SJCRH30 (cell line): ENCODE data around the gene KERA. TPM values are rescaled to one million over a fixed set of nuclear protein-coding genes. Genes with fewer than 3 reads are reported as not detected.

ENCODE experiments used
- DNase-seq, 2 experiments: peaks; one replicate each; pipeline ENCODE4 v3.0.0-alpha.2; 2015 to 2020
- H3K27ac ChIP-seq: fragments of 250-450 bp; sonication (Bioruptor Pico); 2 replicates; pipeline ENCODE4 v1.5.1; 2020; ENCODE audit warnings: mild to moderate bottlenecking, moderate library complexity
- H3K27me3 ChIP-seq: fragments of 250-450 bp; sonication (Bioruptor Pico); 2 replicates; pipeline ENCODE4 v1.5.1; 2020; ENCODE audit warnings: mild to moderate bottlenecking, moderate library complexity
- H3K36me3 ChIP-seq: fragments of 250-450 bp; sonication (Bioruptor Pico); 2 replicates; pipeline ENCODE4 v1.5.1; 2020; ENCODE audit warnings: mild to moderate bottlenecking, moderate library complexity
- H3K4me1 ChIP-seq: fragments of 250-450 bp; sonication (Bioruptor Pico); 2 replicates; pipeline ENCODE4 v1.5.1; 2020; ENCODE audit warnings: mild to moderate bottlenecking, moderate library complexity
- H3K4me3 ChIP-seq: fragments of 250-450 bp; sonication (Bioruptor Pico); 2 replicates; pipeline ENCODE4 v1.5.1; 2020; ENCODE audit warnings: mild to moderate bottlenecking, moderate library complexity
- H3K9me3 ChIP-seq: fragments of 250-450 bp; sonication (Bioruptor Pico); replicated peaks from 2 replicates; pipeline ENCODE4 v1.5.1; 2020; ENCODE audit warnings: mild to moderate bottlenecking, moderate library complexity
- total RNA-seq: library from RNA; depleted of rRNA; stranded (reverse); fragments of >200 nt; shearing (Covaris generic); gene quantifications from 2 replicates; pipeline ENCODE4 v1.2.3, GENCODE V29; 2014

Gene KERA
- total RNA-seq, 1 experiment from 2014 or later = not detected

DNA sequence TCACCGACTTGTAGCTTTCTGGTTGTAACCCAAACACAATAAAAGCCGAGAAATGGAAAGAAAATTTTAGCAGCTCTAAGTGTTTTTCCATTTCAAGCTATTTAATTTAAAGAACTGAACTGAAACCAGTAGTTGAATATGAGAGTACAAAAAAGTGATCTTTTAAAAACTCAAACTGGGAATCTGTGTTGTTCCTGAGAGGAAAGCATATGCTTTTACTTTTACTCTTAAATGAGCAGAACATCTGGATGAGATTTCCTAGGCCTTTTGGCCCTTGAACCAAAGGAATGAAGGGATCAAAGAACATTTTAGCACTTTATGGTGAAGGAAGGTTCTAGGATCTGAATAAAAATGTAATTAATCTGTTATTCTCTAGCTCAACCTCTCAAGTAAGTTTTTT lies 1.3 kb downstream of the KERA start:
- Histone ChIP-seq H3K27me3 (no peaks in the 10 kb centered on the region), H3K27ac (no peak overlapping the region), H3K4me1 (no peaks in the 10 kb centered on the region), H3K9me3 (no peaks in the 10 kb centered on the region), H3K36me3 (no peaks in the 10 kb centered on the region), H3K4me3 (no peak overlapping the region)
- no peak for DNase-seq

DNA sequence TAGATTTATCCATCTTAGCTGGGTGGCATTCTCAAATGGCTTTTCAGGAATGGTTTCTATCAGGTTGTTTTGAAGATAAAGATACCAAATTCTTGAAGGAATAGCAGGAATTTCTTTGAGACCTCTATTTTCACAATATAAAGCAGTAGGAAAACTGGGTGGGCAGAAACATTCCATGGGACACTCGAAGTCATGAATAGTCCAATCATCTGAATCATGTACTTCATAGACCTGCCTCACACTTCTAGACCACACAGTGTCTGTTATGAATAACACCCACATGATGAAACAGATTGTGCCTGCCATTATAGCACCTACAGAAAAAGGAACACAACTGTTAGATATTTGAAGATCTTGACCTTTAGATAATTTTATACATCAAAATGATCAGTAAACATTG lies 1.8 kb downstream of the KERA start:
- no peaks in the 10 kb centered on the region for H3K4me1 ChIP-seq
- no peak overlapping the region for H3K27ac ChIP-seq
- no peaks in the 10 kb centered on the region for H3K9me3 ChIP-seq
- H3K36me3 ChIP-seq = no peaks in the 10 kb centered on the region
- no peaks in the 10 kb centered on the region for H3K27me3 ChIP-seq
- DNase-seq = no peak
- H3K4me3 ChIP-seq = no peak overlapping the region

DNA sequence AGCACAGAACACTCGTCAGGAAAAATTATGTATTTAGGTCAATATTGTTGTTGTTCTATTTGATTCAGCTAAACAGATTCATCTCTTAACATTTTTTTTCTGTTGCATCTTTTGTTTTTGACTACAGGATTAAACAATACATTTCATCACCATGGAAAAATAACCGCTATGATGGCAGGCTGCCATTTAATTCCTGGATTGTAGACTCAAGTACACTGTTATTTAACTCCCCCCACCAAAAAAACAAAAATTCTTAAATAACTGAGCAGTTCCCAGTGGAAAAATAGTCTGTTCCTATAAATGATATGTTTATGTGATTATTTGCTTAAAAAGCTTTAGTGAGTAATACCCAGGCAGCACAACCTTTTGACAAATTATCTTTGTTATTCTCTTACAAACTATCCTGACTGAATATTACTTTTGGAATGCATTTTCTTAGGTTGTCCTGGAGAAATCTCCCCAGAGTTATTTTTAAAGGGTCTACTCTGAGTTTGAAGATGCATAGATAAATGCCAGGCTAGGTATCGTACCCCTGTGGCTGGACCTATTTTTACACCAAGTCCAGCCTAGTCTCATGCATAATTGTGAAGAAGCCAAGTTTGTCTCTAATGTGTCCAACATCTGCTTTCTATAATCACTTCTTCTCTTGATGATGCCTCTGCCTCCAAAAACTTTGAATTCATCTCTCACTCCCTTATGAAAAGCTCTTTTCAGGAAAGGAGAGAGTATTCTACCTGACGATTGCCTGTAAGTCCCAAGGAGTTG lies 3.7 kb downstream of the KERA start:
- Histone ChIP-seq H3K9me3 (no peaks in the 10 kb centered on the region), H3K4me3 (no peak overlapping the region), H3K36me3 (no peaks in the 10 kb centered on the region), H3K27ac (no peak overlapping the region), H3K4me1 (no peaks in the 10 kb centered on the region), H3K27me3 (no peaks in the 10 kb centered on the region)
- peak in 1 of 2 experiments; percentile 3 for DNase-seq

DNA sequence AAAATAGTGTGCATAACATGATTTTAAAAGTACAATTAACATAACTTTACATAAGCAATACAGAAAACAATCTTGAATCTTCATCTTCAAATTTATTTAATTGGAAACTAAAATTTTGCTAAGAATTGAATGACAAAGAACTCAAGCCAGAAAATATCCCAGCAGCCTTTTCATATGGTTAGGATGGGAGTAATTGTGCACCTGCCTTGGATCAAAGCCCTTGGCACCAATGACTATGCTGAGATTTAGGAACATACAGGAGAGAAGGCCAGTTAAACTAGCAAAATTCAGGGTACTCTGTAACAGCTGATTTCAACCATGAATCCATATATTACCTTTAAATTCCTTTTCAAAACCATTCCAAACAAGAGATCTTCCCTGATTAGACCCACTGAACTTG lies 5.8 kb downstream of the KERA start:
- Histone ChIP-seq H3K9me3 (no peaks in the 10 kb centered on the region), H3K27ac (no peak overlapping the region), H3K27me3 (no peaks in the 10 kb centered on the region), H3K36me3 (no peaks in the 10 kb centered on the region), H3K4me3 (no peak overlapping the region), H3K4me1 (no peaks in the 10 kb centered on the region)
- no peak for DNase-seq

DNA sequence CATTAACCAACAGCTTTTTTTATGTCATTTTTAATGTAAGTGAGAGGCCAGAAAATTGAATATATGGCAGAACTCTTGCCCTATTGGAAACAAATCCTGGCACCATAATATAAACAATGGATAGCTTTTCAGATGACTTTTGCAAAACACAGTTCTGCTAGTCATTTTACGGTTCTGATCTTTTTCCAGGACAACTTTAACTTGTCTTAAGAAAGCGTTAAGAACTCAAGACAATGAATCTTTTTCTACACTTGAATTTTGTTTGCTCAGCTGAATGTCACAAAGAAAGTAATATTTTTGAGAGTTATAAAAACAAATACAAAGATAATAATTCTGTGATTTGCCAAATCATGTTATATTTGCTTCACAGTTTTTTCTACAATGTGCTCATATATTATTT lies 13.2 kb downstream of the KERA start:
- no peaks in the 10 kb centered on the region for H3K27me3 ChIP-seq
- H3K4me1 ChIP-seq = peaks cover 13% of the 10 kb centered on the region
- no peaks in the 10 kb centered on the region for H3K36me3 ChIP-seq
- no peaks in the 10 kb centered on the region; the same call in 1 of the 2 replicates for H3K9me3 ChIP-seq
- no peak for DNase-seq
- no peak overlapping the region for H3K4me3 ChIP-seq
- H3K27ac ChIP-seq = no peak overlapping the region

DNA sequence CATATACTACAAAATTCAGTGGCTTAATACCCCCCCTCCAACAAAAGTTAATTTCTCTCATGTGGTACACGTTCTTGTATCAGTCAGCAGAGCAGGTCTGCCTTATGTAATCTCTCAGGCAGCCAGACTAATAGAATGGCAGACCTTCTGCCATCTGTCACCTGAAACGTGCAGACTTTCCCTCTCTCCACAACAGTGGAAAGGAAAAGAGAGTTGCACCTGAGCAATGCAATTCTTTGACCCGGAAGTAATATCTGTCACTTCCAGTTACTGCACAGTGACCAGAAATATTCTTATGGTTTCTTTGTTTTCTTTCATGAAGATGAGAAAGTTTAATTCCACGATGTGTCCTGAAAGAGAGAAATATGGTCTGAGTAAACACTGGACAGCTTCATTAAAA lies 14.4 kb downstream of the KERA start:
- DNase-seq = no peak
- Histone ChIP-seq H3K36me3 (no peaks in the 10 kb centered on the region), H3K27me3 (no peaks in the 10 kb centered on the region), H3K27ac (no peak overlapping the region), H3K4me3 (no peak overlapping the region), H3K4me1 (peaks cover 13% of the 10 kb centered on the region), H3K9me3 (no peaks in the 10 kb centered on the region; the same call in 1 of the 2 replicates)

DNA sequence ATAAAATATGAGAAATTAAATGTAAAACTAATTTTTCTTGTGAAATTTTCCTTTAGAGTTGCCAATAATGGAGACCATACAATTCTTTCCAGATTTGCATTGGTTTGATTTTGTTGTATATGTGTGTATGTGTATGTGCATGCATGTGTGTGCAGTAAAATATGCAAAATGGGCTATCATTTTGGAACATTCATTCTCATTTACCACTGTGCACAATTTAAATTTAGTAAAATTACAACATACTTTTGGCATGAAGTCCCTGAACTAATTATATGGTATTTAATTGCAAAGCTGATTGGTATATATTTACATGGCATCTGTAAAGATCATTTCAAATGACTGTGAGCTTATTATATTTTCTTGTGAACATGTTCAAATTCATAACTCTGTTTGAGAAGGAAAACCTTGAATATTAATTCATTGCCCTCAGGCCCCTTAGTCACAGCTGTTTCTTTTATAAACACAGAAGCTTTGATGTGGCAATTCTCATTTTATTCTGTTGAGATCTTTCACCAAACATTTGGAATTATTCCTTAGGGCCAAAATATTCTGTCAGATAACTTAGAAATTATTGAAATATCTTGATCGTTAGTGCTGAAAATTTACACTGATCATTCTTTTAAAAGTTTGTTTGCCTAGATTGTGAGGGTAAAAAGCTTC lies 17.6 kb downstream of the KERA start:
- DNase-seq = peak; percentile 16 to 61
- H3K27ac ChIP-seq = peak overlapping the region; percentile 35
- no peaks in the 10 kb centered on the region for H3K36me3 ChIP-seq
- no peaks in the 10 kb centered on the region; the same call in 1 of the 2 replicates for H3K9me3 ChIP-seq
- no peaks in the 10 kb centered on the region for H3K27me3 ChIP-seq
- no peak overlapping the region for H3K4me3 ChIP-seq
- H3K4me1 ChIP-seq = peaks cover 13% of the 10 kb centered on the region

DNA sequence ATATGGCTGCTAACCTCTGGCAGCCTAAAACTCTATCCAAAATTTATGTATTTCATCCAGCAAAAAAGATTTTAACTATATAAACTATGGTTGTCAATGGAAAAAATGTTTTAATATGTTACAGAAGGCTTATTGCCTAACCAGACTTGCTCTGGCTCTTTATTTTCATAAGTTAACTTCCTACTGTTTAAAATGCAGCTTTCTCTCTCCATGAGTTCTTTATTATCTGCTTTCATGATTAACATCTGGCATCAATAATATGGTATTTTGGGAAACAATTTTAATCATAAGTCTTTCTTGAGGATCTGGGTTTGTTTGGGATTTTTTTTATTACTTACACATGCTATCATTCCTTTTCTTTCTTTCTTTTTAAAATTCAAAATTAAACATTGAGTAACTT lies 20.5 kb downstream of the KERA start:
- H3K36me3 ChIP-seq = no peaks in the 10 kb centered on the region
- no peak overlapping the region for H3K27ac ChIP-seq
- H3K4me3 ChIP-seq = no peak overlapping the region
- H3K4me1 ChIP-seq = peaks cover 13% of the 10 kb centered on the region
- no peak for DNase-seq
- H3K9me3 ChIP-seq = no peaks in the 10 kb centered on the region
- no peaks in the 10 kb centered on the region for H3K27me3 ChIP-seq

DNA sequence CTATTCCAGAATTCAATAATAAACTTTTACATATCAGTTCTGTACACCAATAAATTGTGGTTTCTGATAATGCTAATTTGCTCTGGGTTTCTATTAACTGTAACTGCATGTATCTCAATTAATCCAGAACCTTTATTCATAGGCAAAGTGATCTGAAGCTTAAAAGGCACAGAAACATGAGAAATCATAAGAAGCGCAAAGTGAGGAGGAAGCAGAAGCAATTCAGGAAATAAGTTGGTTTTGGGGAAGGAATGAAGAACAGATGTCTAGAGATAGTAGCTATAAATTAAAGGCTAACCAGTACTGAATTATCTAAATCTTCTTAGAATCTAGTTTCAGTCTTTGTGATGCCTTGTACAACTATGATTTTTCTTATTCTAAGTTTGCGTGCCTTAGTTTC lies 24.6 kb downstream of the KERA start:
- DNase-seq = no peak
- H3K36me3 ChIP-seq = no peaks in the 10 kb centered on the region
- H3K9me3 ChIP-seq = no peaks in the 10 kb centered on the region
- H3K4me1 ChIP-seq = no peaks in the 10 kb centered on the region
- no peak overlapping the region for H3K27ac ChIP-seq
- no peak overlapping the region for H3K4me3 ChIP-seq
- H3K27me3 ChIP-seq = no peaks in the 10 kb centered on the region

DNA sequence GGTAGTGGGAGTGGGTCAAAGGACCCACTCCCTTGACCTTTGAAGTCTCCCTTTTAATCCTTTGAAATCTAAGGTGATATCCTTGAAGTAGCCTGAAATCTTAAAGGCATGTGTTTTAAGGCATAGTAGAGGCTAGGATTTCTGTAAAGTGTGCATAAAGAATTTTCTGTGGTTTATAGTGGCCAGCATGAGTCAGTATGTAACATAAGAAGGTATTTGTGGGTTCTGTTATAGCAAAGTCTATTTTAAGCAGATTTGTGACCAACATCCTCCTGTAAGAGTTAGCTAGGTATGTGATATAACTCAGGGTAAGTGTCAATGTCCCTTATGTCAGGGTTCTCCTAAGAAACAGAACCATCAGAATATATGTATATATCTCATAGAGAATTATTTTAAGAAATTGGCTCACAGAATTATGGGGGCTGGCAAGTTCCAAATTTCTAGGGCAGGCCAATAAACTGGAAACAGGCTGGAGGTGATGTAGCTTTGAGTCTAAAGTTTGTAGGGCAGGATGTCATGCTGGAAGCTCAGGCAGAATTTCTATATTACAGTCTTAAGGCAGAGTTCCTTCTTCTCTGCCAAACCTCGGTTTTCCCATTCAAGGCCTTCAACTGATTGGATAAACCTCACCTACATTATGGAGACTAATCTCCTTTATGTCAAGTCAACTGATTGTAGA lies 34.4 kb downstream of the KERA start:
- peak; percentile 5 to 63 for DNase-seq
- Histone ChIP-seq H3K4me3 (no peak overlapping the region), H3K27me3 (no peaks in the 10 kb centered on the region), H3K36me3 (no peaks in the 10 kb centered on the region), H3K4me1 (peaks cover 15% of the 10 kb centered on the region), H3K27ac (0 out of 2 replicates have a peak overlapping the region, but pooled peaks have one; percentile 13), H3K9me3 (0 out of 2 replicates have a peak, but pooled peaks cover 6% of the 10 kb centered on the region)

DNA sequence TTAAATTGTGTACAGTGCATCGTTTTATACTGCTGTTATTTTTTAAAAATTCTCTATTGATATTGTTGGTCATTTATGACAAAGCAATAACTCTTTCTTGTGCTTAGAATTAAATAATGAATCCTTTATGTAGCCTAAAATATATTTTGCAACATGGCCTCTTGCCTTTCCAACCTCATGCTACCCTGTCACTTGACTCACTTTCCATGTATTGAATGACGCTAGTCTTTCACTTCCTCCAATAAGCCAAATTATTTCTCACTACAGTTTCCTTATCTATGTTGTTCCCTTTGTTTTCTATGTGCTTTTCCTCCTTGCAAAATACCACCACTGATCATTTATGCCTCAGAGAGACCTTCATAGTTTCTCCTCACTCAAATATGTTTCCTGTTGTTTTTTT lies 36.7 kb downstream of the KERA start:
- Histone ChIP-seq H3K4me3 (no peak overlapping the region), H3K27ac (no peak overlapping the region), H3K9me3 (0 out of 2 replicates have a peak, but pooled peaks cover 6% of the 10 kb centered on the region), H3K4me1 (peaks cover 15% of the 10 kb centered on the region), H3K36me3 (no peaks in the 10 kb centered on the region), H3K27me3 (no peaks in the 10 kb centered on the region)
- DNase-seq = no peak

DNA sequence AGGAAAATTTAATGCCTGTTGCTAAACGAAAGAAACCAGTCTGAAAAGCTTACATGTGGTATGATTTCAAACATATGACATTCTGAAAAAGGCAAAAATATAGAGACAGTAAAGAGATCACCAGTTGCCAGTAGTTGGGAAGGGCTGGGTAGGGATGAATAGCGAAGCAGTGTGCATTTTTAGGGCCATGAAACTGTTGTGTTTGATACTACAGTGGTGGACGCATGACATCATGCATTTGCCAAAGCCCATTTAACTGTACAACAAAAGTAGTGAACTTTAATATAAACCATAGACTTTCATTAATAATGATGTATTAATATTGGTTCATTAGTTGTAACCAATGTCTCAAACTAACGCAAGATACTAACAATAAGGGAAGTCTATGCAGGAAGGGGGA lies 38.4 kb downstream of the KERA start:
- Histone ChIP-seq H3K27ac (no peak overlapping the region), H3K36me3 (no peaks in the 10 kb centered on the region), H3K4me1 (peaks cover 15% of the 10 kb centered on the region), H3K9me3 (0 out of 2 replicates have a peak, but pooled peaks cover 9% of the 10 kb centered on the region), H3K4me3 (no peak overlapping the region), H3K27me3 (no peaks in the 10 kb centered on the region)
- no peak for DNase-seq

DNA sequence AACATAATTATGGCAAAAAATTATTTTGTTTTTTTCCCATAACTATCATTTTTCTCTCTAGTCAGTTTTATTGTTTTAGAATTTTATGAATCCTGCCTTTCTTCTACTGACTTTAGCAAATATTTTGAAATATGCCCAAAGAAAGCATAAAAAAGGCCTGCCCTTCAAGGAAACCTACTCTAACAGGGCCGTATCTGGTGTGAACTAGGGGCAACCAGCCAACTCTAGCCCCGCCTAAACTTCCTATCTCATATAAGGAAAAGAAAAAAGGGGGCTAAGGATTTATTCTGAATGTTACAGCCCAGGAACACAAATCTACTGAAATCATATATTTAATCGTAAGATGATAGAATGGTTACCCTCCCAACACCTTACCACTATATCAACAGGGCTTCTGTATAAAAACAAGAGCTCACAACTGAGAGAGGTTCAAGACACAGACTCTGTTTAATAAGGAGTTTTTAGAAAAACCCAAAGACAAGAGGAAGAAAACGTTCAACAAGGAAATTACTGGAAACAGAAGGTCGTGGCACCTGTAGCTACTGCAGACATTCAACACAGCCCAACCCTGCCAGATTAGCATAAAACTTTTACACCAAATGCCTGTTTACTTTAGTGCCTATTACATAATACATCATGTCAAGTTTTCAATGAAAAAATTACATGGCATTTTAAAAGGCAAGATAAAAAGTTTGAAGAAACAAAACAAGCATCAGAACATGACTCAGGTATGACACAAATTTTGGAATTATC lies 40.1 kb downstream of the KERA start:
- Histone ChIP-seq H3K27ac (no peak overlapping the region), H3K27me3 (no peaks in the 10 kb centered on the region), H3K36me3 (no peaks in the 10 kb centered on the region), H3K4me3 (no peak overlapping the region), H3K4me1 (no peaks in the 10 kb centered on the region; the same call in none of the 2 replicates), H3K9me3 (0 out of 2 replicates have a peak, but pooled peaks cover 3% of the 10 kb centered on the region)
- DNase-seq = no peak

DNA sequence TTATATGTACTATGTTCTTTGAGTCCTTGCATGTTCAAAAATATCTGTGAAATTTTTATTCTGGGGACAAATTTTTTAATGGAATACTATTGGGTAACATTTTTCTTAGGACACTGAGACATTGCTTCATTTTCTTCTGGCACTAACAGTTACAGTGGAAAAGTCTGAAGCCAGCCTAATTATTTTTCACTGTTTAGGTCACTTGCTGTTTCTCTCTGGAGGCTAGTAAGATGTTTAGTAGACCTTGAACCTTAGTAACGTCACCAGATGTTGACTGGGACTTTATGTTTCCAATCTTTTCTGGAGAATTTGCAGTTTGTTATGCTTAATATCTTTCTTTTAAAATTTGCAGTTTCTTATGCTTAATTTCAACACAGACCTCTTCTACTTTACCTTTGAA lies 40.8 kb downstream of the KERA start:
- H3K4me1 ChIP-seq = no peaks in the 10 kb centered on the region
- H3K4me3 ChIP-seq = no peak overlapping the region
- H3K9me3 ChIP-seq = peaks cover 3% of the 10 kb centered on the region; the same call in 1 of the 2 replicates
- no peaks in the 10 kb centered on the region for H3K36me3 ChIP-seq
- H3K27me3 ChIP-seq = no peaks in the 10 kb centered on the region
- DNase-seq = no peak
- no peak overlapping the region for H3K27ac ChIP-seq
